ENCODE data around the gene GPC5.
A peak's percentile ranks its signal among the peaks of the same experiment; 100 is the strongest.

Gene GPC5

GRCh38 chr13:91368676-91369440 is 29.6 kb upstream of the GPC5 start:
- H3K14ac ChIP-seq (ENCODE audit: low read length in 2 of 2): no peak overlapping the region
- no peaks in the 10 kb centered on the region for H3K79me1 ChIP-seq (replicated peaks; ENCODE audit: low read length, poor library complexity, severe bottlenecking)
- H3K36me3 ChIP-seq (ENCODE audit: control insufficient read depth in 1 of 2, insufficient read depth in 2 of 2, low read depth in 1 of 2, low read length in 2 of 2): no peaks in the 10 kb centered on the region
- H3K27ac ChIP-seq (ENCODE audit: low read length, poor library complexity, severe bottlenecking): no peak overlapping the region
- H2BK15ac ChIP-seq (ENCODE audit: low read depth, poor library complexity, severe bottlenecking): no peak overlapping the region
- no peak overlapping the region for H3K23ac ChIP-seq (ENCODE audit: low read length in 2 of 2)
- no peak overlapping the region for H4K8ac ChIP-seq (ENCODE audit: low read length)
- no peak overlapping the region for H2BK120ac ChIP-seq (ENCODE audit: low read depth, low read length)
- no peak overlapping the region for H4K91ac ChIP-seq (ENCODE audit: low read length)
- 91% methylated on average over 3 of the region's 3 CpGs for WGBS
- no peak overlapping the region for H3K9ac ChIP-seq (ENCODE audit: low read length)
- no peaks in the 10 kb centered on the region for H3K27me3 ChIP-seq (ENCODE audit: control insufficient read depth in 1 of 2, insufficient read depth in 1 of 2, low read length in 2 of 2)
- peak; percentile 58 for DNase-seq
- H3K9me3 ChIP-seq (ENCODE audit: control insufficient read depth, low read length): no peaks in the 10 kb centered on the region
- peaks cover 2% of the 10 kb centered on the region for H3K4me1 ChIP-seq (ENCODE audit: control insufficient read depth, insufficient read depth, low read depth, low read length)
- H3K4me3 ChIP-seq (ENCODE audit: insufficient read depth in 1 of 2, low read depth in 1 of 2, low read length in 2 of 2): no peak overlapping the region
- no peak overlapping the region for H2AFZ ChIP-seq (ENCODE audit: low read depth, low read length)
- H2BK12ac ChIP-seq (ENCODE audit: low read length in 2 of 2): no peak overlapping the region
- H2BK5ac ChIP-seq (ENCODE audit: low read depth, low read length, poor library complexity, severe bottlenecking): no peak overlapping the region
- no peak overlapping the region for H3K4me2 ChIP-seq (ENCODE audit: low read length, poor library complexity, severe bottlenecking)
- H2AK5ac ChIP-seq (ENCODE audit: low read length, severe bottlenecking): no peak overlapping the region
- H3K18ac ChIP-seq (ENCODE audit: low read depth in 1 of 2, low read length in 2 of 2): peak overlapping the region; percentile 2 to 48
- no peak overlapping the region for H3K4ac ChIP-seq (ENCODE audit: low read depth in 1 of 2, low read length in 2 of 2)

- Histone ChIP-seq H3K9ac (ENCODE audit: low read length) (no peak overlapping the region), H3K4me1 (ENCODE audit: control insufficient read depth, insufficient read depth, low read depth, low read length) (peaks cover 2% of the 10 kb centered on the region), H2AK5ac (ENCODE audit: low read length, severe bottlenecking) (no peak overlapping the region), H3K27ac (ENCODE audit: low read length, poor library complexity, severe bottlenecking) (no peak overlapping the region), H2BK120ac (ENCODE audit: low read depth, low read length) (no peak overlapping the region), H3K18ac (ENCODE audit: low read depth in 1 of 2, low read length in 2 of 2) (no peak overlapping the region), H3K4ac (ENCODE audit: low read depth in 1 of 2, low read length in 2 of 2) (no peak overlapping the region), H2AFZ (ENCODE audit: low read depth, low read length) (no peak overlapping the region), H3K36me3 (ENCODE audit: control insufficient read depth in 1 of 2, insufficient read depth in 2 of 2, low read depth in 1 of 2, low read length in 2 of 2) (no peaks in the 10 kb centered on the region), H3K27me3 (ENCODE audit: control insufficient read depth in 1 of 2, insufficient read depth in 1 of 2, low read length in 2 of 2) (no peaks in the 10 kb centered on the region), H3K79me1 (replicated peaks; ENCODE audit: low read length, poor library complexity, severe bottlenecking) (no peaks in the 10 kb centered on the region), H3K4me3 (ENCODE audit: insufficient read depth in 1 of 2, low read depth in 1 of 2, low read length in 2 of 2) (no peak overlapping the region), H3K23ac (ENCODE audit: low read length in 2 of 2) (no peak overlapping the region), H2BK12ac (ENCODE audit: low read length in 2 of 2) (no peak overlapping the region), H2BK15ac (ENCODE audit: low read depth, poor library complexity, severe bottlenecking) (no peak overlapping the region), H4K91ac (ENCODE audit: low read length) (no peak overlapping the region), H3K14ac (ENCODE audit: low read length in 2 of 2) (no peak overlapping the region), H3K4me2 (ENCODE audit: low read length, poor library complexity, severe bottlenecking) (no peak overlapping the region), H4K8ac (ENCODE audit: low read length) (no peak overlapping the region), H2BK5ac (ENCODE audit: low read depth, low read length, poor library complexity, severe bottlenecking) (no peak overlapping the region), H3K9me3 (ENCODE audit: control insufficient read depth, low read length) (no peaks in the 10 kb centered on the region)
- 38% methylated on average over 1 of the region's 3 CpGs for WGBS
- peak; percentile 61 for DNase-seq
Observed at GRCh38 chr13:91369441-91369831, 29.0 kb upstream of the GPC5 start.

DNA sequence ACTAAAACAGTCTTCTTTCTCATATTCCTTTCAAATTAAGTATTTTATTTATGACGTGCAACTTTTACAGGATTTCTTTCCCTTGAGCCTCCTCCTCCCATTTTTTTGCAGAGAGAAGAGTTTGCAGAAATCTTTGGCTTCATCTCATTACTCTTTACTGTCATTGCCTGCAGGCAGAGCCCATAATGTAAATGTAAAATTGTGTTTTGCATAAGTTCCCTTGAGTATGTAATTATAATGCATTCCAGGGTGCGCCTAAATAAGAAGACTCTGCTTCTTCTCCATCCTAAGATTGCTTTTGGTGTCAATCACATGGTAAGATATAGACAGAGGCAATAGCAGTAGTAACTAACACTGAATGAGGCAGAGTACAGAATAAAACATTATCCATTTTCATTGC is 27.9 kb upstream of the GPC5 start:
- no peak overlapping the region for H3K4me3 ChIP-seq (ENCODE audit: insufficient read depth in 1 of 2, low read depth in 1 of 2, low read length in 2 of 2)
- peaks cover 2% of the 10 kb centered on the region for H3K4me1 ChIP-seq (ENCODE audit: control insufficient read depth, insufficient read depth, low read depth, low read length)

GRCh38 chr13:91372911-91373310 is 25.5 kb upstream of the GPC5 start:
- Histone ChIP-seq H2BK5ac (ENCODE audit: low read depth, low read length, poor library complexity, severe bottlenecking) (no peak overlapping the region), H2AK5ac (ENCODE audit: low read length, severe bottlenecking) (no peak overlapping the region), H3K27ac (ENCODE audit: low read length, poor library complexity, severe bottlenecking) (no peak overlapping the region), H3K4ac (ENCODE audit: low read depth in 1 of 2, low read length in 2 of 2) (no peak overlapping the region), H2BK12ac (ENCODE audit: low read length in 2 of 2) (no peak overlapping the region), H3K36me3 (ENCODE audit: control insufficient read depth in 1 of 2, insufficient read depth in 2 of 2, low read depth in 1 of 2, low read length in 2 of 2) (no peaks in the 10 kb centered on the region), H3K9ac (ENCODE audit: low read length) (no peak overlapping the region), H4K91ac (ENCODE audit: low read length) (no peak overlapping the region), H2BK120ac (ENCODE audit: low read depth, low read length) (no peak overlapping the region), H3K18ac (ENCODE audit: low read depth in 1 of 2, low read length in 2 of 2) (no peak overlapping the region), H3K9me3 (ENCODE audit: control insufficient read depth, low read length) (no peaks in the 10 kb centered on the region), H4K8ac (ENCODE audit: low read length) (no peak overlapping the region), H3K23ac (ENCODE audit: low read length in 2 of 2) (no peak overlapping the region), H3K4me2 (ENCODE audit: low read length, poor library complexity, severe bottlenecking) (no peak overlapping the region), H3K4me3 (ENCODE audit: insufficient read depth in 1 of 2, low read depth in 1 of 2, low read length in 2 of 2) (no peak overlapping the region), H3K27me3 (ENCODE audit: control insufficient read depth in 1 of 2, insufficient read depth in 1 of 2, low read length in 2 of 2) (no peaks in the 10 kb centered on the region), H3K79me1 (replicated peaks; ENCODE audit: low read length, poor library complexity, severe bottlenecking) (no peaks in the 10 kb centered on the region), H2AFZ (ENCODE audit: low read depth, low read length) (no peak overlapping the region), H3K14ac (ENCODE audit: low read length in 2 of 2) (no peak overlapping the region), H2BK15ac (ENCODE audit: low read depth, poor library complexity, severe bottlenecking) (no peak overlapping the region), H3K4me1 (ENCODE audit: control insufficient read depth, insufficient read depth, low read depth, low read length) (peaks cover 2% of the 10 kb centered on the region)
- DNase-seq: no peak
- WGBS: 88% methylated on average over 2 of the region's 3 CpGs

More for the DNA sequence above, 27.9 kb upstream of the GPC5 start:
- no peak overlapping the region for H3K9ac ChIP-seq (ENCODE audit: low read length)
- no peak overlapping the region for H2AK5ac ChIP-seq (ENCODE audit: low read length, severe bottlenecking)
- no peaks in the 10 kb centered on the region for H3K36me3 ChIP-seq (ENCODE audit: control insufficient read depth in 1 of 2, insufficient read depth in 2 of 2, low read depth in 1 of 2, low read length in 2 of 2)
- no peak overlapping the region for H2BK5ac ChIP-seq (ENCODE audit: low read depth, low read length, poor library complexity, severe bottlenecking)
- H3K9me3 ChIP-seq (ENCODE audit: control insufficient read depth, low read length): no peaks in the 10 kb centered on the region
- H2BK15ac ChIP-seq (ENCODE audit: low read depth, poor library complexity, severe bottlenecking): no peak overlapping the region
- no peak overlapping the region for H3K4me2 ChIP-seq (ENCODE audit: low read length, poor library complexity, severe bottlenecking)
- no peaks in the 10 kb centered on the region for H3K27me3 ChIP-seq (ENCODE audit: control insufficient read depth in 1 of 2, insufficient read depth in 1 of 2, low read length in 2 of 2)
- no peak overlapping the region for H3K23ac ChIP-seq (ENCODE audit: low read length in 2 of 2)
- DNase-seq: no peak
- no peak overlapping the region for H3K18ac ChIP-seq (ENCODE audit: low read depth in 1 of 2, low read length in 2 of 2)
- H2AFZ ChIP-seq (ENCODE audit: low read depth, low read length): no peak overlapping the region
- no peaks in the 10 kb centered on the region for H3K79me1 ChIP-seq (replicated peaks; ENCODE audit: low read length, poor library complexity, severe bottlenecking)
- no peak overlapping the region for H4K8ac ChIP-seq (ENCODE audit: low read length)
- H3K27ac ChIP-seq (ENCODE audit: low read length, poor library complexity, severe bottlenecking): no peak overlapping the region
- H2BK120ac ChIP-seq (ENCODE audit: low read depth, low read length): no peak overlapping the region
- no peak overlapping the region for H3K4ac ChIP-seq (ENCODE audit: low read depth in 1 of 2, low read length in 2 of 2)
- WGBS: 100% methylated on average over 1 of the region's 2 CpGs
- no peak overlapping the region for H3K14ac ChIP-seq (ENCODE audit: low read length in 2 of 2)
- H4K91ac ChIP-seq (ENCODE audit: low read length): no peak overlapping the region
- H2BK12ac ChIP-seq (ENCODE audit: low read length in 2 of 2): no peak overlapping the region
